SKM-1 treated with dmso at 0.1 percent for 144 hours (cell line): Measurements from ENCODE around the gene LRRC25.
A peak's percentile ranks its signal among the peaks of the same experiment; 100 is the strongest.

Source experiments
- DNase-seq: peaks from one replicate; lab custom pipeline; 2025; ENCODE audit not compliant: unreplicated experiment; lab: John Stamatoyannopoulos, UW

LRRC25 gene

GRCh38 chr19:18424890-18425514 lies 27.6 kb upstream of the LRRC25 start:
- no peak for DNase-seq

GRCh38 chr19:18424122-18424889 lies 26.9 kb upstream of the LRRC25 start:
- DNase-seq, result no peak

DNA sequence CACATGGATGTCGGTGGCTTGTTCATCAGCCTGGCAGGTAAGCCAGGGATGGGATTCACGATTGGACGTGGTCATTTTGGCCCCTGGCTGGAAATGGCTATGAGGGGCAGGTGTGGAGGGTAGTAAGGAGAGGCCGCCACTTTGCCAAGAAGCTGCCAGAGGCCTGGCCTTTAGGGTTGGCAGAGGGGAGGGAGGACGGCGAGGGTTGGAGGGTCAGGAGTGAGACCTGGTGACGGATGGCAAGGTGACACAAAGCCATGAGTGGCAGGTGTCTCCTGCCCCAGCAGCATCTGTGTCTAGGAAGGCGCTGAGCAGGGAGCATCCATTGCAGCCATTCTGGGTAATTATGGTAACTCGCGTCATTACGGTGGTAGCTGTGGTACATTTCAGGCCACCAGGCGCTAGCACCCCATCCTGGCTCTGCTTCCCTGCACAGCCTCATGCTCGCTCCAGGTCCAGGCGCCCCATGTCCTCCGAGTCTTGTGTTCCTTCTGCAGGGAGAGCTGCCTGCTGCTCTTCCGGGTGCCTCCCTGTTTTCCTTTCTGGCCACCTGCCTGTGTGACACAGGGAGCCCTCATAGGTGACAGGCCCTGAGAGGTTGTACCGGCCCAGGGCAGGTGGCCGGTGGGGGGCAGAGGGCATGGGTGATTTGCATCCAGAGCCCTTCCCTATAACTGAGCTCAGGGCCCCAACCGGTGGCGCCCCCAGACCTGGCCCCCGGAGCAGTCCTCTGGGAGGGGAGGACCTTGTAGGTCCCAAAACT lies 26.0 kb upstream of the LRRC25 start:
- DNase-seq, result no peak

DNA sequence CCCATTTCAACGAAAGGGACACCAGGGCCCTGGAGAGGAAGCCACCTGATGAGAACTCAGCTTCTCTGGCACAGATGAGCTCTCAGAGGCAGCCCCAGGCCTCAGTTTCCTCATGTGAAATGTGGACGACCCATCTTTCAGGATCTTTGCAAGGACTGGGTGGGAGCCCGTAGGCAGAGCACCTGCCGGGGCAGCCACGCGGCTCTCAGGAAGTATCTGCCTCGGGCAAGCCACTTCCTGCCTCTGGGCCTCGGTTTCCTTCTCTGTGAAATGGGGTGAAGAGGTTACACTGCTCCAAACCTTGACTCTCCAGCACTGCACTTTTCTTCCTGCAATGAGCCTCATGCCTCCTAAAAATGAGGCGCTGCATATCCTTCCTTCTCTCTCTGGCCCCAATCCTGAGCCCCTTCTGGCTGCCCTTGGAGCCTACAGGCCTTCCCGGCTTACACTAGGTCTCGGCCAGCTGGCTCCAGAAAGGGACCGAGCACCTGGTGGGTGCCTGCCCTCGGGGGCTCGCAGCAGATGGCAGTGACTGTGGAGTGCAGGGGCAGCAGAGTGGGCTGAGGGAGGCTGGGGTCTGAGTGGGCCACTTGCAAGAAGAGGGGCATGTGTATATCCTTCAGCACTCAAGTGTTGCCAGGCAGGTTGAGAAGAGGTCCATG lies 25.2 kb upstream of the LRRC25 start:
- no peak for DNase-seq

- no peak for DNase-seq
Observed at GRCh38 chr19:18421371-18421959, 24.0 kb upstream of the LRRC25 start.

DNA sequence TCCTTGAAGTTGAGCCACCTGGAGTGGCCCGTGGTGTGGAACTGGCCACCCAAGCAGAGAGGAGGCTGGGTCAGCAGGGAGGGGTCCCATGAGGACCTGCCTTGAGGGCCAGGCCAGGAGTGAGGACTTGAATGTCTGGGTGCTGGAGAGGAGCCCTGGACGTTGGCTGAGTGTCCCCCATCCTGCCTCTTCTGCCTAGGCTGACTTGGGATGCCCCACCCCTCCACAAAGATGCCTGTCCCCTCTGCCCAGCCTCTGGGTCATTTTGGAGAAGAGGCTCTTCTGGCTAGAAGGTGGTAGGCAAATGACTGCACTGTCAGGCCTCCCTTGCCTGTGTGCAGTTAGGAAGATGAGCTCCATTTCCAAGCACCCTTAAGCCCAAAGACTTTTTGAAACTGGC lies 23.5 kb upstream of the LRRC25 start:
- no peak for DNase-seq

DNA sequence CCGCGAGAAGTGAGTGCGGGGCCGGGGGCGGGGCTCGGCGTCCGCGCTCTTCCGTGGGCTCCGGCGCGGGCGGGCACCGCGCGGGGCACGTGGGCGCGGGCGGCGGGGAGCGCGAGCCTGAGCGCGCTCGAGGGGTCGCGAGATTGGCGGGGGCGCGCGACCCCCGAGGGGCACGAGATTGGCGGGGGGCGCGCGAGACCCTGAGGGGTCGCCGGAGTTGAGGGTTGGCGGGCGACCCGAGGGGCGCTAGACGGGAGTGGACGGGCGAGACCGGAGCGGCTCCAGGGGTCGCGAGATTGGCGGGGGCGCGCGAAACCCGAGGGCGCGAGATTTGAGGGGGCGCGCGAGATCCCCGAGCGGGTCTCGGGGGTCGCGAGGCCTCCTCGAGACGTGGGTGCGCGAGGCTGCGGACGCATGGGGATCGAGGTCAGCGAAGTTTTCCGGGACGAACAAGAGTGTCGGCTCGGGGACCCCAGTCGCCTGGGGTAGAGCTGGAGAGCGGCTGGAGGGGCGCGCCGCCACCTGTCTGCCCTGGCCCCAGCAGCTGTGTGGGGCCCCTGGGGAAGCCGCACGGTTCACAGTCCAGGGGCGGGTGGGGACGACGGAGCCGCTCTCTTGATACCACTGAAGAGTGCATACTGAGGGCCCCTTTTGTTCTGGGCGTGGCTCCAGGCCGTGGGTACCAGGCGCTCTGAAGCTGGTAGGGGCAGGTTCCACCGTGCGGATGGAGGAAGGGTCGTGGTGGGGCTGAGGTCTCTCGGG lies 22.5 kb upstream of the LRRC25 start:
- no peak for DNase-seq

- DNase-seq, result peak; percentile 83
Observed at GRCh38 chr19:18419195-18419698, 21.8 kb upstream of the LRRC25 start, which contains the start of gene SSBP4. TSS of gene SSBP4 (plus strand) at chr19:18419398. CDS start at chr19:18419649, 251 bp downstream.

- DNase-seq, result no peak
Observed at GRCh38 chr19:18418483-18419194, 21.2 kb upstream of the LRRC25 start.

DNA sequence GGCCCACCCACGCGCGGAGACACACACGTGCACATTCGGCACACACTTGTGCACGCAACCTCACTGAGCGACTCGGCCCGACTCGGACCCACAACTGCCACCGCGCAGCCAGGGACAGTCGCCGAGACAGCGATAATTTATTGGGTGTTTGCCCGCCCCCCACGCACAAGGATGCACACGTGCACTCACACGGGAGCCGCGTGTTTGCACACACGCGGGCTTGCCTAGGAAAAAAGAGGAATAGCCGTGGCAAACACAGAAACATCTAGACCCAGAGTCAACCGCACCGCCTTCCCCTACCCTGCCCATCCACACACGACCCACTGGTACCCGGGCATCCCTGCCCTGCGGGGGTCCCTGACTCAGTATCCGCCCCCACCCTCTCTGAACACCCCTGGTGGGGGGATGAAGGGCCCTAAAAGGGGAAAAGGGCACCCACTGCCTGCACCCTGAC lies 20.6 kb upstream of the LRRC25 start:
- DNase-seq, result no peak

- peak; percentile 82 for DNase-seq
Observed at GRCh38 chr19:18417250-18418028, 20.0 kb upstream of the LRRC25 start.

DNA sequence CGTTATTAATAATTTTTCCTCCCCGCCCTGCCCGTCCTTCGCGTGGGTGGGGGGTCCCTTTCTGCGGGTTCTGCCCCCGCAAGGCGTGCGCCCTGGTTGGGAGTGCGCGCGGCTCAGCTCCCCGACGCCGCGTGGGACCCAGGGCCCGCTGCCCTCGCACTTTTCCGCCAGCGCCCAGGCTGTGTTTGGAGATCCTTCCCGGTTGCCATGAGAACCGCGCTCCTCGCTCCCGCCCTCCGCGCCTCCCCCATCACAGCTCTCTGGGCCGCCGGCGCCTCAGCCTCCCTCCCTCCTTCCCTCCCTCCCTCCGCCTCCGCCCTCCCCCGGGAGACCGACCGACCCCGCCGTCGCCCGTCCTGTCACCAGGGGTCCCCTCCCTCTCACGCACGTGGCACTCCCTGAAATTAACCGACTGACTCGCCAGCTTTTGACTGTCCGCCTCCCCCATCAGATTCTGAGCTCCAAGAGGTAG lies 19.4 kb upstream of the LRRC25 start:
- peak; percentile 82 for DNase-seq

DNA sequence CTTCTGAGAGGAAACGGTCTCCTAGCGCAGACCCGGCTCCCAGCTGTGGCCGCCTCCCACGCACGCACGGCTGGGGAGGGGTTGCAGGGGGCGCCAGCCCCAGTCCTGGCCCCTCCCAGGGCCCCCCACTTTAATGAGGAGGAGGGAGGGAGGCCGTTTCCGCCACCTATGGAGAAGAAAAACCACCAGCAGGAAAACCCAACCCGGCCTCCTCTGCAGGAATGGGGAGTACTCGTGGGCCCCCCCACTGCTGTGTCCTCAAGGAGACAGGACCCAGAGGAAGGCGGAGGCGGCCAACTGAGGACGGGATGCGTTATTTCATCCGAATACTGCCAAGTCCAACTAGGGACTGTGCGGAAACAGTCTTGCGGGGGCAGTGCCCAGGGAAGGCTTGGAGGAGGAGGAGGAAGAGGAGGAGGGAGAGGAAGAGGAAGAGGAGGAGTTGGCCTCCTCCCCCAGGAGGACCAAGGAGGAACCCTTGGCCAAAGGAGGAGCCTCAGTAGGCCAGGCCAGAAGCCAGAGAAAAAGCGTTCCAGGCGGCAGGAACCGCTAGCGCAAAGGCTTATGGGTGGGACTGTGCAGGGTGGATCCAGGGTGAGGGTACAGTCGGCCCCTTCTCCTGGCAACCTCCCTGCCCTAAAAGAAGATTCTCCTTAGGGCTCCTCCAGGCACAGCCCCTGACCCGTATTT lies 17.9 kb upstream of the LRRC25 start:
- peak; percentile 81 for DNase-seq

GRCh38 chr19:18414504-18415177 lies 17.2 kb upstream of the LRRC25 start:
- peak; percentile 30 for DNase-seq

DNA sequence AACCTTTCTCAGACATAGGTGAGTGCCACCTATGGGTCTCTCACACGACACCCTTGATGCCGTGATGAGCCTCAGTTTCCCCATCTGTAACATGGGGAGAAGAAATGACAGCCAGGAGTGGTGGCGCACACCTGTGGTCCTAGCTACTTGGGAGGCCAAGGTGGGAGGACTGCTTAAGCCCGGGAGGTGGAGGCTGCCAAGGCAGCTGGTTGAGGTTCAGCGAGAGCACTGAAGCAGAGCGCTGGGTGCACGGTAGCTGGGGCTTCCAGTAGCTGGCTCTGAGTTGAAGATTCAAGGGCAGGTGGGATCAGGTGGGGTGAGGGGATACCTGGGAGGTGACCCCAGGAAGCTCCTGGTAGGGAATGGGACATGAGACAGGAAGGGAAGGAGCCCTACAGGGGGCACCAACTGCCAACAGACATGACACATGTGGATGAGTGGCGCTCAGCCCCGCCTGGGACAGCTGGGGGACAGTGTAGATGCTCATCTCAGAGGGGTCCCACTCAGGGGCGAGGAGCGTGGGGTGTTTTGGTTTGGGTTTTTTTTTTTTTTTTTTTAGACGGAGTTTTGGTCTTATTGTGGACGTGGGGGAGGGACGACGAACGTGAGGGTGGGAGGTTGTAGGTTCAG lies 15.3 kb upstream of the LRRC25 start:
- no peak for DNase-seq

DNA sequence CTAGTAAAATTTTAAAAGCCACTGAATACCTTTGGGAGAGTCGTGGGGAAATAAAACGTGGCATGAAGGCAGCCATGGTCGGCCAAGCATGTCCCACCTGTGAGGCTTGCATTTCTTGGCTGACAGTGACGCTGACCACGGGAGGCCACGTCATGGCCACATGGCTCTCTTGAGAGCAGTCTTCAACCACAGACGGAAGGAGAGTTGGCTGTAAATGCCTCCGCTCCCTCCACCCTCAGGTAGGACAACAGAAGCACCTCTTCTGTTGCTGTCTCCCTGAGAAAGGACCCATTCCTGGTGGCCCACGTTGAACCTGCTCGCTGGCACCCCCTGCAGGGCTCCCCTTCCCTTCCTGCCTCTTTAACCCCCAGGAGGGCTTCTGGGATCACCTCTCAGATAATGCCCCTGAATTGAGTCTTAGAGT lies 10.6 kb upstream of the LRRC25 start:
- DNase-seq, result peak; percentile 19

DNA sequence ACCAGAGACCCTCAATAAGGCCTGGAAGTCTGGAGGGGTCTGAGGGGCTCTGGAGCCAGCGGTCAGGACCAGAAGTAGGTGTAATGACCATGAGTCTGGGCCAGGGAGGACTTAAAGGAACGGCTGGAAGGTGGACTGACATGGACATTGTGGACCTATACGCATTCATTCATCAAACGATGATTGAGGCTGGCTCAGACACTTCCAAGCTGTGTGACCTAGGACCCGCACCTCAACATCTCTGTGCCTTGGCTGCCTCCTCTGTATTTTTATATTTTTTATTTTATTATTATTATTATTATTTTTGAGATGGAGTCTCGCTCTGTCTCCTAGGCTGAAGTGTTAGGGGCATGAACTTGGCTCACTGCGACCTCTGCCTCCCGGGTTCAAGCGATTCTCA lies 9.3 kb upstream of the LRRC25 start:
- no peak for DNase-seq
